T-helper 2 cell treated with Interferon-gamma antibody and Interleukin-4, amounts not matched to agents 5 μg/mL and 100 μg/mL, for 36 hours (primary cell): ENCODE results near the gene DIS3L2.

Experiments used
- DNase-seq: peaks from one replicate; pipeline ENCODE4 v3.0.0; 2021; ENCODE audit warnings: low spot score
- H3K27ac Mint-ChIP-seq: one replicate; pipeline ENCODE4 v1.8.0; 2021; ENCODE audit warnings: mild to moderate bottlenecking, mixed read lengths
- H3K27me3 Mint-ChIP-seq: one replicate; pipeline ENCODE4 v1.8.0; 2021; ENCODE audit warnings: low read depth, mixed read lengths
- H3K36me3 Mint-ChIP-seq: one replicate; pipeline ENCODE4 v1.8.0; 2021; ENCODE audit warnings: low read depth, mixed read lengths
- H3K4me1 Mint-ChIP-seq: one replicate; pipeline ENCODE4 v1.8.0; 2021; ENCODE audit warnings: low read depth, mixed read lengths
- H3K4me3 Mint-ChIP-seq: one replicate; pipeline ENCODE4 v1.8.0; 2022; ENCODE audit warnings: mild to moderate bottlenecking, moderate library complexity, mixed read lengths
- H3K9me3 Mint-ChIP-seq: one replicate; pipeline ENCODE4 v1.8.0; 2021; ENCODE audit warnings: mixed read lengths

DIS3L2 gene

DNA sequence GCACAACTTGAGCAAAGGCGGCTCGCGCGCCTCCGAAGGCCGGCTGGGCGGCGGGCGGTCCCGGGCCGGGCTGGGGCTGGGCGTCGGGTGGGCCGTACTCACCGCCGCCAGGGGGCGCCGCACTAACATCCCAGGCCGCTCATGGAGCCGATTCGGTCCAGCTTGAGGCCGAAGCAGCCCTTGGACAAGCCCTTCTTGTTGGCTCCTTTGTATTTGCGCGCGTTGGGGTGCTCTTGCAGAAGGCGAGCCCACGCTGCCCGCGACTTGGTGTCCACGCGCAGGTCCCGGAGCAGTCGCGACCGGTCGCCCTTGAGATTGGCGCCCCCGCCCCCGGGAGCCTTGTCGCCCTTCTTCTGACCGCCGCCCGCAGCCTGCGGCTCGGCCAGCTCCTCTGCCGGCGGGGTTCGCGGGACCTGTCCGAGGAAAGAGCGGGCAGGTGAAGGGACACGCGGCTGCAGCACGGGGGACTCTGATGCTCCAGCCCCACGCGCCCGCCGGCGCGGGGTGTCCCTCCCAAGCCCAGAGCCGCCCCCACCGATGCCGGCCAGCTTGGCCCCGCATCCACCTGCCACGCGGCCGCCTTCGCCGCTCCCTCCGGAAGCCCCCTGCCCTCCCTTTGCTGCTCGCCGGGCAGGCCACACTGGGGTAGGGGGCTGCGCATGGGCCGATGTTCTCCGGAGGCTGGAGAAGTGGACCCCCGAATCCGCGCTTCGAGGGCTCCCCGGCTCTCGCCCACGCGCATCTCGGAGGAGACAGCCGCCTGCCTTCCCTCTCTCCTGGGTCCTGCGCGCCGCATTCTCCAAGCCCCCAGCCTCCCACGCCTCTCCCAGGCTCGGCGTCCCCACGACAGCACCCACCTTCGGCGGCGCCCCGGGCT is 36.0 kb upstream of the DIS3L2 start:
- DNase-seq: peak; percentile 65
- Mint-ChIP-seq H3K27me3 (peaks cover 44% of the 10 kb centered on the region), H3K4me1 (no peaks in the 10 kb centered on the region), H3K9me3 (no peaks in the 10 kb centered on the region), H3K27ac (no peak overlapping the region), H3K4me3 (no peak overlapping the region), H3K36me3 (no peaks in the 10 kb centered on the region)

DNA sequence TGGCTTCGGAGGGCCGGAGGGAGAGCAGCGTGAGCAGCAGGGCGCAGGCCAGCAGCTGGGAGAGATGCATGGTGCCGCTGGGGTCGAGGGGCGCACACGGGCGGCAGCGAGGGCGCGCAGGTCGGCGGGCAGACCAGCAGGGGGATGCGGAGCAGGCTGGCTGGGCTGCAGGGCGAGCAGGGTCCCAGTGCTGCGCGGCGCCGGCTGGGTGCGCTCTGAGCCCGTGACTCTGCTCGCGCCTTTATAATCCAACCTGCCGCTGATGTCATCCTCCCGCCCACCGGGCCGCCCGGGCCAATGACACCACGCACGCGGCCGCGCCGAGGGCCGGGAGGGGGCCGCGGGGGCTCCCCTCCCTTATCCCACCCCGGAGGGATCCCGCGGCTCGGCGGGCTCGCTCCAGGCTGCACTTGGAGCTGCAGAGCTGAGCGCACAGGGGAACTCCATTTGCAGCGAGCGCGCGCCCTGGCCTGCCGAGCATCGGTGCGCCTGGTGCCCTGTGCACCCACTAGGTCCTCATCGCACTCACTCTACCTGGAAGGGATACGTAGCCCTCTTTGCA is 35.3 kb upstream of the DIS3L2 start, which contains the start of gene NPPC:
NPPC (minus strand) TSS at position 217 of the 562 bp plus-strand sequence; CDS start at position 70, 147 bp downstream.
- Mint-ChIP-seq H3K4me1 (no peaks in the 10 kb centered on the region), H3K9me3 (no peaks in the 10 kb centered on the region), H3K36me3 (no peaks in the 10 kb centered on the region), H3K4me3 (peak within 1 kb of the TSS; percentile 52), H3K27me3 (peaks cover 41% of the 10 kb centered on the region), H3K27ac (no peak within 1 kb of the TSS)
- DNase-seq: peak; percentile 61

DNA sequence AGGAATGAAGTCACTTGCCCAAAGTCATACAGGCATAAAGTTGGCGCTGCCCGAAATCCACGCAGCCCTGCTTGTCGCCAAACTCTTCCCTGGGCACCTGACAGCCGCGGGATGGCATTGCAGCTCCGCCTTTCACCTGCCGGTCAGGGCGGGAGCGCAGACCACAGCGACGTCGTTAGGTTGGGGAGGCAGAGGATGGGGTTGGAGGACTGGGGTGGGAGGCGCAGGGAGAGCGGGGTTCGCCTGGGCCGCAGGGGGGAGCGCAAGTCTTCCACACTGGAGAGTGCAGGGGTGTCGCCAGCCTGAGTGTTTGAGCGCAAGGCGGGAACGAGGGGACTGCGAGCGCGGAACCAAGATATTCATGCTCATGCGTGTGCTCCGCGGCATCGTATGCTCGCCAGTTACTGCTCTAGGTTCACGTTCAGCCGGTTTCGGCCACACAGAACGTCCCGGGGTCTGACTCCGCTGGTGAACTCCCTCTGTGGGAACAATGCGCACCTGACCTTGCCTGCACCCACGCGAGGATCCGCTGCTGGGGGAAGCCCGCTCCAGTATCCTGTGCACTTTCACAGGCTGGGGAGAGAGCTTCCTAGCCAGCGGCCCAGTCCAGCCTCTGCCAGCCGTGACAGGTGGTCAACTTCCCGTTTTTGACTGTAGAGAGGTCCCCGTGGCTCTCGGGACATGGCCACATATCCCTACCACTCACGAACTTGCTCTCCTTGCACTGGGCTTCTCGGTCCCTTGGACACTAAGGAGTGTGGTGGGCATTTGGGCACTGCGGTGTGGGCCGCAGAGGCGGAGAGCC is 34.5 kb upstream of the DIS3L2 start:
- Mint-ChIP-seq H3K4me3 (peak overlapping the region; percentile 52), H3K9me3 (no peaks in the 10 kb centered on the region), H3K36me3 (no peaks in the 10 kb centered on the region), H3K4me1 (no peaks in the 10 kb centered on the region), H3K27ac (no peak overlapping the region), H3K27me3 (peaks cover 41% of the 10 kb centered on the region)
- DNase-seq: no peak

DNA sequence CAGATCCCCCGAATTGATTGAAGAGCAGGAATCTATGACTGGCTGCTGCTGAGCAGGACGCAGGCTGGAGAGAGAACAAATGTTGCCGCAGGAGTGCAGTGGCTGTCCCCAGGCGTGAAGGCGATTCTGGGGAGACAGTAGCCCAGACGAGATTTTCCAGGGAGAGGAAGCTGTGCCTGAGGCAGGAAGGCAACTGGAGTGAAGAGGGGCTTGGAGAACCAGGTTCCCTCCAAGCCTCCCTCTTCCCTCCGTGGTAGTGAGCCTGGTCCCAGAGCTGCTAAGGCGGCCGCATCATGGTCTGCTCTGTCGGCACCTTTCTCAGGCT is 34.0 kb upstream of the DIS3L2 start:
- Mint-ChIP-seq H3K36me3 (no peaks in the 10 kb centered on the region), H3K27me3 (peaks cover 41% of the 10 kb centered on the region), H3K9me3 (no peaks in the 10 kb centered on the region), H3K4me1 (no peaks in the 10 kb centered on the region), H3K4me3 (no peak overlapping the region), H3K27ac (no peak overlapping the region)
- DNase-seq: no peak

DNA sequence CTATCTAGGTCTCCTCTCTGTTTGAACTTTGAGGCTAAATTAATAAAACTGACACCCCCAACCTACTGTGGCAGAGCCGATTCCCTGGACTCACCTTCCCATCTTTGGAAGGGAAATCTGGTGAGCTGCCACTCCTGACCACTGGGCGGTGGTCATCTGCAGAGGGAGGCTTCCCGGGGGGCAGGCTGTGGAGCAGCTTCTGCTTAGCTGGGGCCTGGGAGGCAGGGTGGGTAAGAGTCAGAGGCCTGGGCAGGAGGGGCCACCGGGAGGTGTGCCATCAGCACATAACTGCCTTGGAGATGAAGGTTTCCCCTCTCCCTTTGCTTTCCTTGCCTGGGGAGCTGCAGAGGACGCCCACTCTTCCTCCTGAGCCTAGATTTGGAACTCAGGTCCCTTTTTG is 33.0 kb upstream of the DIS3L2 start:
- Mint-ChIP-seq H3K27ac (no peak overlapping the region), H3K4me3 (no peak overlapping the region), H3K36me3 (no peaks in the 10 kb centered on the region), H3K27me3 (peaks cover 39% of the 10 kb centered on the region), H3K9me3 (no peaks in the 10 kb centered on the region), H3K4me1 (no peaks in the 10 kb centered on the region)
- no peak for DNase-seq

DNA sequence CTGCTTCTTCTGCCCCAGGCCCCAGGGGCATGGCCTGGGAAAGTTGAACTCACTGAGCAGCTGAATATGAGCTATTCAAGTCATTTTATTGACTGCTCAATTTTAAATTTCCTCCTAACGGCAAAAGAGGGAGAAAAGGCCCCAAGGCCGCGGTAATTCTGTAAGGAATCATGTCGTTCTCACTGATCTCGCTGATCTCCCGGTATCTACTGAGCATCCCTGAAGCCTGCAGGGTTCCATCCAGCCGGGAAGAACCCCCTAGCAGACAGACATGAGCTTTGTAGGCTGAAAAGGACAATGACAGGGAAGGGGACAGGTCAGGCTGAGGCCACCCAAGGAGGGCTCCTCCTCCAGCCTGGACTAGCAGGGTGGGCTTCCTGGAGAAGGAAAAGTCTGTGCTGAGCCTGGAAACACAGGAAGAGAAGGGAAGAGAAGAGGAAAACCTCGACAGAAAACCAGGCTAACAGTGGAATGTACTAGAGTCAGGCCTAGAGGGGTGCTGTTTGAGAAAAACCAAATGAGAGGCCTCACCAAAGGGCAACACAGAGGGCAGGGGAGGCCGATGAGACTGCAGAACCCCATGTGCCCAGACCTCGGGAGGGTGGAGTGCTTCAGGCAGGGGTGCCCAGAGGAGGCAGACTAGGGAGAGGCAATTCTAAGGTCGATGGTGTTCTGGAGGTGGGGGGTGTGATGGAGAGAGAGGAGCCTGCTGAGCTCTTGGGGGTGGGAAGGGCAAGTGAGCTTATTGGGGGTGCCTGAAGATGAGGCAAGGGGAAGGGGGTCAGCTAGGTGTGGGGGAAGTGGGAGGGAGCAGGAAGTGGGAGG is 32.4 kb upstream of the DIS3L2 start:
- Mint-ChIP-seq H3K9me3 (no peaks in the 10 kb centered on the region), H3K27me3 (peaks cover 33% of the 10 kb centered on the region), H3K4me1 (no peaks in the 10 kb centered on the region), H3K36me3 (no peaks in the 10 kb centered on the region), H3K27ac (no peak overlapping the region), H3K4me3 (no peak overlapping the region)
- no peak for DNase-seq

DNA sequence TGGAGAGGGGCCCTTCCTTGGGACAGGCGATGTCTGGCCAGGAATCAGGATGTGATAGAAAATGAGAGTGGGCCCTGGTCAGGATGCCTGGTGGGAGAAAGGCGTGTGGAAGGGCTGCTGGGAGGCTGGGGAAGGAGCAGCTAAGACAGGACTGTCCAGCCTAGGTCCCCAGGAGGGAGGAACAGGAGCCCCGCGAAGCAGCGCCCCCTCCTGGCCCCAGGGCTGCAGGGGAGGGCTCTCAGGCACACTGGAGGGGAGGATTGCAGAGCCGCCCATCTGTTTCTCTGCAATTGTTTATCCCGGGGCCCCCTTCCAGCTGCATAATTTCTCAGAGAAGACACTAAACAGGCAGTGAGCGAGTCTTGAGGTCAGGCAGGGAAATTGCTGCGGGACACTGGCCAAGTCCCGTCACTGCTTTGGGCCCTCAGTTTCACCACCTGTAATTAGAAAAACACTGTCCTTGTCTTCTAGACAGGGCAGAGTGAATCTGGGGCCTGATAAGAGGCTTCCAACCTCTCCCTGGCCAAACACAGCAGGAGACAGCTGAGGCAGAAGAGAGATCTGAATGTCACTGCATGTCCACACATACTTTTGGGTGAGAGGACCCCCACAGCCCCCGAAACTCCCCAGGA is 31.4 kb upstream of the DIS3L2 start:
- no peak for DNase-seq
- no peaks in the 10 kb centered on the region for H3K9me3 Mint-ChIP-seq
- no peaks in the 10 kb centered on the region for H3K36me3 Mint-ChIP-seq
- H3K27ac Mint-ChIP-seq: no peak overlapping the region
- H3K27me3 Mint-ChIP-seq: peaks cover 24% of the 10 kb centered on the region
- no peak overlapping the region for H3K4me3 Mint-ChIP-seq
- H3K4me1 Mint-ChIP-seq: no peaks in the 10 kb centered on the region

DNA sequence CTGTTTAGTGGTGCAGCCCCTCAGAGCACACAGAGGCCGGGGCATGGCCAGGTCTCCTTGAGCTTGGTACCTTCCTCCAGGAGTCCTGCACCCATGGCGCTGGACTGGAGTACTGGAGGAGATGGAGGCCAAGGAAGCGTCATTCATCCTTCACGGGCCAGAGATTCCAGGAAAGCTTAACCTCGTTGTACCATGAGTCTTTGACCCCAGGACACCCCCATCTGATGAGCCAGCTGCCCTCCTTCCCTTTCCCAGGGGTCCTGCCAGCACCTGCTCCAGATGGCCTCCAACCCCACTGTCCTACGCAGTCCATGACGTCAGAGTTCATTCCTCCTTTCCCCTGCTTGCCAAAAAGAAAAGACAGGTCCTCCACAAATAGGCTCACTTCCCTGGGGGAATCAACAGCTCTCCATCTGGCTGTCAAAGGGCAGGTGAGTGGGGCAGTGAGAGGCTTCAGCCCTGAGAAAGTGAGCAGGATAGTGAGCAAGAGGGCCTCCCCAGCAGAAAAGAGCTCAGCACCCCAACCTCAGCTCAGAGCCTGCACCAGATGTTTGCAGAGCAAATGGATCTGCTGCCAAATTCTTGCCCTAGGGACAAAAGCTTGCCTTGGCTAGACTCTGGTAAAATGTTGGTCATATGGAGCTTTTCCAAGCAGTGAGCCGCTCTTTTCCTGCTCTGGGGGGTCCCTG is 30.8 kb upstream of the DIS3L2 start:
- H3K36me3 Mint-ChIP-seq: no peaks in the 10 kb centered on the region
- no peak overlapping the region for H3K4me3 Mint-ChIP-seq
- DNase-seq: no peak
- no peak overlapping the region for H3K27ac Mint-ChIP-seq
- no peaks in the 10 kb centered on the region for H3K9me3 Mint-ChIP-seq
- peaks cover 24% of the 10 kb centered on the region for H3K27me3 Mint-ChIP-seq
- H3K4me1 Mint-ChIP-seq: no peaks in the 10 kb centered on the region

DNA sequence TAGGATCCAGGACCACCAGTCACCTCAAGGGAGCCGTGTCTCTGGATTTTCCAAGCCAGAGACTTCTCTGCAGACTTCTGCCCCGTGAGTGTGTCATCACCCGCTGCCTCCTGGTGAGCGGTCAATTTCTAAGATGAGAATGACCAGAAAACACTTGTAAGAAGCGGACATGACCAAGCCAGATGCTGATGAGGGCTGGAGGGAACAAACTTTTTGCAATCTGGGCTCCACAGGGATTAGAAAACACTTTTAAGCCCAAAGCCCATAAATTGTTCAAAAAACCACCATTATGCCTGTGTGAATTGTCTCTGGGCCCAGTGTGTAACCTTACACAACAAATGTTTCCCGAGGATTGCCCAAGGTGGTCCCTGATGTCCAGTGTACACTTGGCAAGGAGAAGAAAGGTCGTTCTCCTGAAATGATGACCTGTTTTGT is 30.0 kb upstream of the DIS3L2 start:
- H3K4me1 Mint-ChIP-seq: no peaks in the 10 kb centered on the region
- no peak overlapping the region for H3K4me3 Mint-ChIP-seq
- no peaks in the 10 kb centered on the region for H3K36me3 Mint-ChIP-seq
- no peak for DNase-seq
- H3K9me3 Mint-ChIP-seq: no peaks in the 10 kb centered on the region
- no peak overlapping the region for H3K27ac Mint-ChIP-seq
- H3K27me3 Mint-ChIP-seq: peaks cover 23% of the 10 kb centered on the region

DNA sequence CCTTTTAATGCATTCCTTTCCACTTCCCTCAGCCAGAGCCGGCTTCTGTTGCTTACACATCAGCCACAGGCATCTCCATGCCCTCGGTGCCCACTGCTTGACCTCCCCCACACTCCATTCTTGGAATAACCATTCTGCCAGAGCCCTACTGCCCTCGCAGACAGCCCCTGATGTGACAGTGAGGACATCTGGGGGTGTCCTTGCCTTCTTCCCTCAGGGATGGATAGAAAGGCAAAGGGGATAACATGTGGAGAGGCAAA is 28.9 kb upstream of the DIS3L2 start:
- no peak overlapping the region for H3K27ac Mint-ChIP-seq
- no peaks in the 10 kb centered on the region for H3K36me3 Mint-ChIP-seq
- H3K27me3 Mint-ChIP-seq: peaks cover 11% of the 10 kb centered on the region
- DNase-seq: no peak
- no peaks in the 10 kb centered on the region for H3K9me3 Mint-ChIP-seq
- no peak overlapping the region for H3K4me3 Mint-ChIP-seq
- H3K4me1 Mint-ChIP-seq: no peaks in the 10 kb centered on the region

DNA sequence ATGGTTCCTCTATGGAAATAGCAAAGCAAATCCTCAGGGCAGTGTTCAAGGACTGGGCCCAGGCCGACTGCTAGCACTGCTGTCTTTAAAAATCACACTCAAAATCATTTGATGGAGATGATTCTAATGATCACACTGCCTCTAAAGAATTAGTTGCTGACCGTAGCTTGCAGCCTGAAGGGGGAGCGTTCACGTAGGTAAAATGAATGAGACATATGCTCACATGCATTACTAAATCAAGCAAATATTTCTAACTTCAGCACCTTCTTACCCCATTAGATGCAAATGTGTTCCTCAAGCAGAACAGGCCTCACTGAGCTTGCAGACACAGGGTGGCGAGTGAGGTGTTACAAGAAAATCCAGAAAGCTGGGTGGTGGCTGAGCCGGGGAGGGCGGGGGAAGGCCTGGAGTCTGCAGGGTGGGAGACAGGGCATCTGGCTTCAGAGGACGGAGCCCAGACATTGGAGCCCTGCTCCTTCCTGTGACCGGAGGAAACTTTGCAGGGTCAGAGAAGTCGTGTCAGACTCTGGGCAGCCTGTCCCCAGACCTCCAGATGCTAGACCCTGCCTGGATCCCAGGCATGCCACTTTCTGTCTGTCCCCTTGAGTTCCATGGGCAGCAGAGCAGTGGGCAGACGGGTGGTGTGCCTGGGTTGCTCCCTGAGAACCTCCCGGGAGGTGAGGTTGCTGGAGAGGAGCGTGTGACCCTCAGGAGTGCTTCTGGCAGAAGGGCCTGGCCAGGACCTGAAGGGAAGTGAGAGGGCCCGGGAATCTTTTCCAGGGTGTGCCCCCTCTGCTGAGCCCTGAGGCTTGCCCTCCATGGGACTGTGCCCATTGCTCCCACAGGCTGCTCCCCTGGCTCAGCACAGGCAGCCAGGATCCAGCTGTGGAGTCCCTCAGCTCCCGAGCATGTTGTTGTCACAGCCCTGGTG is 28.3 kb upstream of the DIS3L2 start:
- H3K36me3 Mint-ChIP-seq: no peaks in the 10 kb centered on the region
- no peaks in the 10 kb centered on the region for H3K4me1 Mint-ChIP-seq
- H3K27ac Mint-ChIP-seq: no peak overlapping the region
- peaks cover 6% of the 10 kb centered on the region for H3K27me3 Mint-ChIP-seq
- H3K4me3 Mint-ChIP-seq: no peak overlapping the region
- H3K9me3 Mint-ChIP-seq: no peaks in the 10 kb centered on the region
- DNase-seq: no peak

DNA sequence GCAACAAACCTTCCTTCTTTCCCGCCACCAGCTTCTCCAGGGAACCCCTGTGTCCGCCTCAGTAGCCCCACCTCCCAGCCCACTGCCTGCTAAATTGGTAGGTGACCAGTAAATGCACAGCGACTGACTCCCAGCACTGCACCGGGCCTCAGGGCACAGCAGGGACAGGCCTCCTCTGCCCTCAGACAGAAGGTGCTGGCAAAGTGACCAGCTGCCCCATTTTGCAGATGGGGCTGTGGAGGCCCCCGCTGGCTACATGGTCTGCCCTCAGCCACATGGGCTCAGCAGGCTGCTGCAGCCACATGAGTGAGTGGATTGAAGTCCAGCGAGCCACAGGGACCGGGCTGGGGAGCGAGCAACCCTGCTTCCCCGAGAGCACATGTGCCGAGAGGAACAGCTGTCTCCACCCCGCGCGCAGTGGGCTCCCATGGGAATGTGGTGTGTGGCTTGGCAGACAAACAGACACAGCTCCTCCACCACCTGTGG is 27.6 kb upstream of the DIS3L2 start:
- H3K4me3 Mint-ChIP-seq: no peak overlapping the region
- no peak for DNase-seq
- H3K4me1 Mint-ChIP-seq: no peaks in the 10 kb centered on the region
- no peak overlapping the region for H3K27ac Mint-ChIP-seq
- no peaks in the 10 kb centered on the region for H3K36me3 Mint-ChIP-seq
- no peaks in the 10 kb centered on the region for H3K9me3 Mint-ChIP-seq
- peaks cover 8% of the 10 kb centered on the region for H3K27me3 Mint-ChIP-seq
